ENCODE measurements around the gene AP3D1.

Gene AP3D1

DNA sequence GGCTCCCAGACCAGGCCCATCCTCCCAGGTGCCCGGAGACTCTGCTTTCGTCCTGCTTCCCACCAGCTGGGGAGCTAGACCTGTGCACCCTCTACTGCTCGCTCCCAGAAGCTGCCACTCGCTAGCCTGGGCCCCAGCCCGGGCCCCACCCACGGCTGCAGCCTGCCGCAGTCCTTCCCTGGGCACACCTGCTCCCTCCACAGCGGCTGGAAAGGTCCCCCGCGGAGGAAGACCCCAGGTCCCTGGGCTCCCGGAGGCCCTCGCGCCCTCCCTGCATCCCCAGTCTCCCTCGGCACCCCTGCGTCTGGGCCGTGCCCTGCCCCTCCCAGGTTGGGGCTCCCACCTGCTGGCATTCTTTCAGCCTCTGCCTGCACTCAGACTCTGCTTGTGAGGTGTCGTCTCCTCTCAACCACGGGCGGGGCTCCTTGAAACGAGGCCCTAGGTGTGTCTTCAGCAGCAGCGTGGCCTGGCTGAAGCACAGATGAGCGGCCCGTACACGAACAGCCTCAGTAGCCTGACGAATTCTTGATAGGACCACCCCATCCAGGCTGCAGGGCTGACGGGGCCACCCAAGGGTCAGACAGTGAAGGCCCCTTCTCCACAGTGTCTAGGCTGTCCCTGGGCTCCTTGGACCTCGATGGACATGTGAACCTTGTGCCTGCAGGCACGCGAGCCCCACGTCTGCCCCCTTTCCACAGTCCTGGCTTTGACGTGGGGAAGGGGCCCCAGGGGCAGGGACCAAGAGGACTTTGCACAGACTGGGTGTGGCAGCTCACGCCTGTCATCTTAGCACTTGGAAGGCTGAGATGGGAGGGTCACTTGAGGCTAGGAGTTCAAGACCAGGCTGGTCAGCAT is 40.3 kb upstream of the AP3D1 start:
- peaks cover 6% of the 10 kb centered on the region for H3K4me1 ChIP-seq (ENCODE audit: control insufficient read depth, insufficient read depth, low read length)
- H3K4me3 ChIP-seq (ENCODE audit: low read length): no peak overlapping the region
- no peaks in the 10 kb centered on the region for H3K27me3 ChIP-seq (ENCODE audit: control insufficient read depth, insufficient read depth, low read length)
- no peak overlapping the region for H3K9ac ChIP-seq (ENCODE audit: low read length)
- peaks cover 8% of the 10 kb centered on the region for H3K36me3 ChIP-seq (ENCODE audit: control insufficient read depth, insufficient read depth, low read length)
- H3K9me3 ChIP-seq (ENCODE audit: control insufficient read depth, low read length): no peaks in the 10 kb centered on the region

DNA sequence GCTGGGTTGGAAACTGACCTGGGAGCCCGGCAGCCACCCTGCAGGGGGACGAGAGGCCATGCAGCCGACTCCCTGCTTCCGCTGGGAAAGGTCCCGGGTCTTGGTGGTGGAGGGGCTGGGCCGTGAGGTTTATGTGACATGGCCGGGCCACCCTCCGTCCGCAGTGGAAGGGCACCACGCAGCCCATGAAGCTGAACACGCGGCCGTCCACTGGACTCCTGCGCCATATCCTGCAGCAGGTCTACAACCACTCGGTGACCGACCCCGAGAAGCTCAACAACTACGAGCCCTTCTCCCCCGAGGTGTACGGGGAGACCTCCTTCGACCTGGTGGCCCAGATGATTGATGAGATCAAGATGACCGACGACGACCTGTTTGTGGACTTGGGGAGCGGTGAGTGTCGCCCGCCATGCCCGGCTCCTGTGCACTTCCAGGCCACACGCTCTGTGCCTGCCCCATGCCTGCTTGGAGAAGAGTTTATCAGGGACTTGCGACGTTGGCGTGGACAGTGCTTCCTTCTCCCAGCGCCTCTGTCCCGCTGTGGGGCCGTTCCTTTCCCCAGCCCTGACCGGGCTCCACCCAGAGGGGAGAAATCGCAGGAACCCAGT is 39.6 kb upstream of the AP3D1 start:
- Histone ChIP-seq H3K4me3 (ENCODE audit: low read length) (no peak overlapping the region), H3K36me3 (ENCODE audit: control insufficient read depth, insufficient read depth, low read length) (peaks cover 8% of the 10 kb centered on the region), H3K9me3 (ENCODE audit: control insufficient read depth, low read length) (no peaks in the 10 kb centered on the region), H3K9ac (ENCODE audit: low read length) (no peak overlapping the region), H3K27me3 (ENCODE audit: control insufficient read depth, insufficient read depth, low read length) (no peaks in the 10 kb centered on the region), H3K4me1 (ENCODE audit: control insufficient read depth, insufficient read depth, low read length) (peaks cover 10% of the 10 kb centered on the region)

DNA sequence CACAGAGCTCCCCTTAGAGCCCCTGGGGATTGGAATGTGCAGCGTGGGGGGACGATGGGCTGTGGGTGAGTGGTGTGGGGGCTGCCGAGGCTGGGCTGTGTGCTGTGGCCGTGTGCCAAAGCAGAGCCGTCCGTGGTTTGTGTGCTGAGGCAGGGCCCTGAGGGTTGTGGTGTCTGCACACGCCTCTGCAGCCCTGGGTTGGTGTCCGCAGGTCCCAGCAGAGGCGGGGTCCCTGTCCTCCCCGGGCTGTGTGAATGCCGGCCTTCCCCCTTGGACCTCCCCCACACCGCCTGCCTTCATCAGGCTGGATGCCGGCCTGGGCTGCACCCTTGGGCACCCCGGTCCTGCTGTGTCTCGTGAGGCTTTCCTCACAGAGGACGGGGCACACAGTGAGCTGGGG is 38.5 kb upstream of the AP3D1 start:
- H3K9me3 ChIP-seq (ENCODE audit: control insufficient read depth, low read length): no peaks in the 10 kb centered on the region
- H3K36me3 ChIP-seq (ENCODE audit: control insufficient read depth, insufficient read depth, low read length): peaks cover 8% of the 10 kb centered on the region
- H3K4me3 ChIP-seq (ENCODE audit: low read length): no peak overlapping the region
- no peaks in the 10 kb centered on the region for H3K27me3 ChIP-seq (ENCODE audit: control insufficient read depth, insufficient read depth, low read length)
- H3K4me1 ChIP-seq (ENCODE audit: control insufficient read depth, insufficient read depth, low read length): peaks cover 10% of the 10 kb centered on the region
- H3K9ac ChIP-seq (ENCODE audit: low read length): no peak overlapping the region

- peaks cover 10% of the 10 kb centered on the region for H3K4me1 ChIP-seq (ENCODE audit: control insufficient read depth, insufficient read depth, low read length)
- no peak overlapping the region for H3K4me3 ChIP-seq (ENCODE audit: low read length)
- H3K36me3 ChIP-seq (ENCODE audit: control insufficient read depth, insufficient read depth, low read length): peaks cover 4% of the 10 kb centered on the region
- H3K9me3 ChIP-seq (ENCODE audit: control insufficient read depth, low read length): no peaks in the 10 kb centered on the region
- no peaks in the 10 kb centered on the region for H3K27me3 ChIP-seq (ENCODE audit: control insufficient read depth, insufficient read depth, low read length)
- H3K9ac ChIP-seq (ENCODE audit: low read length): no peak overlapping the region
Observed at GRCh38 chr19:2188708-2189385, 37.5 kb upstream of the AP3D1 start.

DNA sequence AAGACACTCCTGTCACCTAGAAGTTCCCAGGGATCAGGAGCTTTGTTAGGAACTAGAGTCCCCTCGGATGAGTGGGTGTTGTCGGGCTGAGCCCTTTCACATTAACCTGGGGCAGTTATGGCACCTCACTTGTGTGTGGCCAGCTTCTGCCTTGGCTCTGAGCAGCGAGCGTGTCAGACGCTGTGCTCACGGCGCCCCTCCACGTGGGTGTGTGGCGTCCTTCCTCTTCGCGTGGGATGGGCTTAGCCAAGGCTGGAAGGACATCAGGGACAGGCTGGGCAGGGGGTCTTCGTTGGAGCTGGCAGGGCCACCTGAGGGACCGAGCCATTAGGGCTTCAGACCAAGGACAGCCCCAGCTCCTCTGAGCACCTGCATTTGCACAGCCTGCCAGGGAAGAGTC is 35.8 kb upstream of the AP3D1 start:
- H3K36me3 ChIP-seq (ENCODE audit: control insufficient read depth, insufficient read depth, low read length): peaks cover 4% of the 10 kb centered on the region
- no peak overlapping the region for H3K9ac ChIP-seq (ENCODE audit: low read length)
- no peaks in the 10 kb centered on the region for H3K27me3 ChIP-seq (ENCODE audit: control insufficient read depth, insufficient read depth, low read length)
- peaks cover 10% of the 10 kb centered on the region for H3K4me1 ChIP-seq (ENCODE audit: control insufficient read depth, insufficient read depth, low read length)
- H3K9me3 ChIP-seq (ENCODE audit: control insufficient read depth, low read length): no peaks in the 10 kb centered on the region
- H3K4me3 ChIP-seq (ENCODE audit: low read length): no peak overlapping the region

GRCh38 chr19:2186071-2186846 is 34.9 kb upstream of the AP3D1 start:
- Histone ChIP-seq H3K27me3 (ENCODE audit: control insufficient read depth, insufficient read depth, low read length) (no peaks in the 10 kb centered on the region), H3K4me3 (ENCODE audit: low read length) (no peak overlapping the region), H3K9me3 (ENCODE audit: control insufficient read depth, low read length) (no peaks in the 10 kb centered on the region), H3K4me1 (ENCODE audit: control insufficient read depth, insufficient read depth, low read length) (peaks cover 10% of the 10 kb centered on the region), H3K9ac (ENCODE audit: low read length) (no peak overlapping the region), H3K36me3 (ENCODE audit: control insufficient read depth, insufficient read depth, low read length) (peaks cover 4% of the 10 kb centered on the region)

GRCh38 chr19:2185734-2186070 is 34.3 kb upstream of the AP3D1 start:
- Histone ChIP-seq H3K4me3 (ENCODE audit: low read length) (no peak overlapping the region), H3K4me1 (ENCODE audit: control insufficient read depth, insufficient read depth, low read length) (peaks cover 10% of the 10 kb centered on the region), H3K27me3 (ENCODE audit: control insufficient read depth, insufficient read depth, low read length) (no peaks in the 10 kb centered on the region), H3K9me3 (ENCODE audit: control insufficient read depth, low read length) (no peaks in the 10 kb centered on the region), H3K36me3 (ENCODE audit: control insufficient read depth, insufficient read depth, low read length) (peaks cover 4% of the 10 kb centered on the region), H3K9ac (ENCODE audit: low read length) (no peak overlapping the region)

GRCh38 chr19:2184422-2184975 is 33.1 kb upstream of the AP3D1 start:
- Histone ChIP-seq H3K4me1 (ENCODE audit: control insufficient read depth, insufficient read depth, low read length) (peaks cover 10% of the 10 kb centered on the region), H3K9ac (ENCODE audit: low read length) (no peak overlapping the region), H3K27me3 (ENCODE audit: control insufficient read depth, insufficient read depth, low read length) (no peaks in the 10 kb centered on the region), H3K9me3 (ENCODE audit: control insufficient read depth, low read length) (no peaks in the 10 kb centered on the region), H3K4me3 (ENCODE audit: low read length) (no peak overlapping the region), H3K36me3 (ENCODE audit: control insufficient read depth, insufficient read depth, low read length) (peaks cover 4% of the 10 kb centered on the region)

- H3K9me3 ChIP-seq (ENCODE audit: control insufficient read depth, low read length): no peaks in the 10 kb centered on the region
- H3K27me3 ChIP-seq (ENCODE audit: control insufficient read depth, insufficient read depth, low read length): no peaks in the 10 kb centered on the region
- no peak overlapping the region for H3K4me3 ChIP-seq (ENCODE audit: low read length)
- H3K9ac ChIP-seq (ENCODE audit: low read length): no peak overlapping the region
- H3K36me3 ChIP-seq (ENCODE audit: control insufficient read depth, insufficient read depth, low read length): no peaks in the 10 kb centered on the region
- peaks cover 7% of the 10 kb centered on the region for H3K4me1 ChIP-seq (ENCODE audit: control insufficient read depth, insufficient read depth, low read length)
Observed at GRCh38 chr19:2181633-2181997, 30.2 kb upstream of the AP3D1 start.

GRCh38 chr19:2180881-2181632 is 29.7 kb upstream of the AP3D1 start:
- Histone ChIP-seq H3K36me3 (ENCODE audit: control insufficient read depth, insufficient read depth, low read length) (no peaks in the 10 kb centered on the region), H3K4me1 (ENCODE audit: control insufficient read depth, insufficient read depth, low read length) (peaks cover 7% of the 10 kb centered on the region), H3K4me3 (ENCODE audit: low read length) (no peak overlapping the region), H3K9ac (ENCODE audit: low read length) (no peak overlapping the region), H3K27me3 (ENCODE audit: control insufficient read depth, insufficient read depth, low read length) (no peaks in the 10 kb centered on the region), H3K9me3 (ENCODE audit: control insufficient read depth, low read length) (no peaks in the 10 kb centered on the region)

GRCh38 chr19:2180114-2180513 is 28.7 kb upstream of the AP3D1 start:
- no peak overlapping the region for H3K9ac ChIP-seq (ENCODE audit: low read length)
- H3K4me3 ChIP-seq (ENCODE audit: low read length): no peak overlapping the region
- H3K36me3 ChIP-seq (ENCODE audit: control insufficient read depth, insufficient read depth, low read length): no peaks in the 10 kb centered on the region
- H3K9me3 ChIP-seq (ENCODE audit: control insufficient read depth, low read length): no peaks in the 10 kb centered on the region
- H3K4me1 ChIP-seq (ENCODE audit: control insufficient read depth, insufficient read depth, low read length): peaks cover 7% of the 10 kb centered on the region
- H3K27me3 ChIP-seq (ENCODE audit: control insufficient read depth, insufficient read depth, low read length): no peaks in the 10 kb centered on the region

All from mucosa of stomach (tissue), 1 donor.